Ammon's horn (tissue), 1 donor: ENCODE data around the gene RBM28.

Experiments used
- DNase-seq: peaks from one replicate; pipeline ENCODE4 v3.0.0-alpha.2; 2016; ENCODE audit warnings: low spot score

RBM28 gene

GRCh38 chr7:128370491-128370890, 26.8 kb upstream of the RBM28 start:
- DNase-seq = no peak

GRCh38 chr7:128366986-128367385, 23.3 kb upstream of the RBM28 start:
- no peak for DNase-seq

GRCh38 chr7:128366300-128366699, 22.6 kb upstream of the RBM28 start:
- no peak for DNase-seq

GRCh38 chr7:128365432-128365831, 21.7 kb upstream of the RBM28 start:
- DNase-seq = no peak

GRCh38 chr7:128364166-128364870, 20.6 kb upstream of the RBM28 start:
- DNase-seq = no peak

GRCh38 chr7:128363261-128363721, 19.6 kb upstream of the RBM28 start:
- no peak for DNase-seq

GRCh38 chr7:128362670-128363069, 19.0 kb upstream of the RBM28 start:
- DNase-seq = no peak

- peak; percentile 29 for DNase-seq
These were observed 18.0 kb upstream of the RBM28 start, which contains the start of gene PRRT4 for GRCh38 chr7:128361411-128362379. Gene PRRT4 (minus strand): TSS chr7:128361690.

- DNase-seq = no peak
These were observed 16.6 kb upstream of the RBM28 start for GRCh38 chr7:128360359-128360678.

GRCh38 chr7:128359939-128360338, 16.2 kb upstream of the RBM28 start:
- no peak for DNase-seq

- DNase-seq = no peak
These were observed 15.6 kb upstream of the RBM28 start for GRCh38 chr7:128359336-128359735.

- DNase-seq = no peak
These were observed 14.5 kb upstream of the RBM28 start for GRCh38 chr7:128358233-128358632.

GRCh38 chr7:128357217-128357613, 13.5 kb upstream of the RBM28 start:
- no peak for DNase-seq

GRCh38 chr7:128356546-128357216, 13.0 kb upstream of the RBM28 start:
- no peak for DNase-seq

- no peak for DNase-seq
These were observed 9.9 kb upstream of the RBM28 start for GRCh38 chr7:128353610-128354009.

- DNase-seq = no peak
These were observed 9.5 kb upstream of the RBM28 start for GRCh38 chr7:128353189-128353588.

- DNase-seq = no peak
These were observed 8.9 kb upstream of the RBM28 start for GRCh38 chr7:128352636-128353035.

- DNase-seq = peak; percentile 44
These were observed 8.4 kb upstream of the RBM28 start for GRCh38 chr7:128352153-128352537.

- no peak for DNase-seq
These were observed 7.8 kb upstream of the RBM28 start for GRCh38 chr7:128351296-128352152.

GRCh38 chr7:128350708-128351295, 7.1 kb upstream of the RBM28 start:
- no peak for DNase-seq

GRCh38 chr7:128349466-128349825, 5.7 kb upstream of the RBM28 start:
- DNase-seq = no peak
